Left renal pelvis (tissue), 4 donors: ENCODE measurements around the gene TAS2R41. TPM values are rescaled to one million over a fixed set of nuclear protein-coding genes. Genes with fewer than 3 reads are reported as not detected.

ENCODE experiments used
- DNase-seq, 4 donors: peaks; one replicate each; pipeline ENCODE4 v3.0.0-alpha.2; 2013; ENCODE audit warnings: low read depth in 4 of 4, low spot score in 3 of 4
- polyA plus RNA-seq, 4 donors: library from polyadenylated mRNA; unstranded; fragments of 120-200 nt; gene quantifications; one replicate each; pipeline ENCODE4 v1.2.1, GENCODE V29; 2013; ENCODE audit not compliant: insufficient read length in 4 of 4

Gene TAS2R41
- not detected for polyA plus RNA-seq

GRCh38 chr7:143477501-143478150 is at the start of gene TAS2R41:
Gene TAS2R41, plus strand, starts transcription at chr7:143477873. Its CDS starts 0 bp downstream, at chr7:143477873.
- no peak for DNase-seq

- no peak for DNase-seq
Measured at GRCh38 chr7:143429770-143430698, 47.6 kb upstream of the TAS2R41 start.

- DNase-seq = no peak
Measured at GRCh38 chr7:143431109-143431508, 46.6 kb upstream of the TAS2R41 start.

- DNase-seq = no peak
Measured at GRCh38 chr7:143433759-143434158, 43.9 kb upstream of the TAS2R41 start.

GRCh38 chr7:143434660-143435059 is 43.0 kb upstream of the TAS2R41 start:
- no peak for DNase-seq

- no peak for DNase-seq
Measured at GRCh38 chr7:143435266-143435665, 42.4 kb upstream of the TAS2R41 start.

GRCh38 chr7:143436325-143436946 is 41.2 kb upstream of the TAS2R41 start:
- no peak for DNase-seq

GRCh38 chr7:143437578-143437977 is 40.1 kb upstream of the TAS2R41 start:
- DNase-seq = no peak

GRCh38 chr7:143439866-143440265 is 37.8 kb upstream of the TAS2R41 start:
- no peak for DNase-seq

GRCh38 chr7:143443153-143443552 is 34.5 kb upstream of the TAS2R41 start, which contains the start of gene TAS2R60:
Gene TAS2R60, plus strand, starts transcription at chr7:143443453. Its CDS starts 0 bp downstream, at chr7:143443453.
- no peak for DNase-seq

- no peak for DNase-seq
Measured at GRCh38 chr7:143444063-143444782, 33.5 kb upstream of the TAS2R41 start.

GRCh38 chr7:143444785-143445184 is 32.9 kb upstream of the TAS2R41 start:
- no peak for DNase-seq

GRCh38 chr7:143447466-143447865 is 30.2 kb upstream of the TAS2R41 start:
- no peak for DNase-seq

GRCh38 chr7:143448429-143448828 is 29.2 kb upstream of the TAS2R41 start:
- DNase-seq = no peak

- DNase-seq = no peak
Measured at GRCh38 chr7:143449793-143450192, 27.9 kb upstream of the TAS2R41 start.

GRCh38 chr7:143451122-143451521 is 26.6 kb upstream of the TAS2R41 start:
- no peak for DNase-seq

GRCh38 chr7:143451746-143452145 is 25.9 kb upstream of the TAS2R41 start:
- no peak for DNase-seq

GRCh38 chr7:143452495-143452894 is 25.2 kb upstream of the TAS2R41 start:
- no peak for DNase-seq

GRCh38 chr7:143454091-143454680 is 23.5 kb upstream of the TAS2R41 start:
- no peak for DNase-seq

GRCh38 chr7:143455491-143455890 is 22.2 kb upstream of the TAS2R41 start:
- no peak for DNase-seq
